CD4-positive, alpha-beta T cell treated with Interferon alpha-2 for 1 hour (primary cell): ENCODE measurements around the gene TRIM24.
A peak's percentile ranks its signal among the peaks of the same experiment; 100 is the strongest.
"Not testable (repeated sequence)": the region's sequence is repeated elsewhere in the genome, so short reads cannot be mapped to it uniquely, and the experiment has no call there.

Source experiments
- DNase-seq, 2 donors: peaks; one replicate each; pipeline ENCODE4 v3.0.0-alpha.2; 2020 to 2022

The TRIM24 gene

DNA sequence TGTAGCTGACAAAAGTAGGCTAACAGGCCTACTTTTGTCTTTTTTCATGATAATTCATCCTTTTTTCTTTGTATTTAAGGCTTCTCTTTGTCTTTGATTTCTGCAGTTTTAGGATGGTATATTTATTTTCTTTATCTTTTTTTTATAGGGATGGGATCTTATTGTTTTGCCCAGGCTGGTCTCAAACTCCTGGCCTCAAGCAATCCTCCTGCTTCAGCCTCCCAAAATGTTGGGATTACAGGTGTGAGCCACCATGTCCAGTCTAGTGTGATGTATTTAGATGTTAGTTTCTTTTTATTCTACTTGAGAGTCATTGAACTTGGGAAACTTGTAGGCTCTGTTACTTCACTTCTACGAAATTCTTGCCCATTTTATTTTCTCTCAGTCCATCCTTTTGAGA, 35.4 kb downstream of the TRIM24 start:
- no peak for DNase-seq

DNA sequence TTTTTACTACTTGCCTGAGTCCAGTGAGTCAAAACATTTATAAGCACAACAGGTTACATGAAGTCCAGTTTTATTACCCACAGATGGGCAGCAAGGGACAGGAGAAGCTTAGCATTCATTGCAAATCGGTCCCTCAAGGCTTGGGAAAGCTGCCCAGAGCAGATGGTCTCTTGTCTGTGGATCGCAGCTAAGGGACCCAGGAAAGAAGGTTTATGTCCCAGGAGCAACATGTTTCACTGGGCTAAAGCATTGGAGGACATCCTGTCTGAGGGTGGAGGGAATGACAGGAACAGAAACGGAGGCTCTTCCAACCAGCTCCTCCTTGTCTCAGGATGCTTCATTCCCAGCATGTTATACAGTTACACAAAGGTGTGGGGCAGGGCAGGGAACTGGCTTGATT, 39.3 kb downstream of the TRIM24 start:
- DNase-seq: no peak

GRCh38 chr7:138500303-138500702, 40.2 kb downstream of the TRIM24 start:
- not testable (repeated sequence) for DNase-seq

DNA sequence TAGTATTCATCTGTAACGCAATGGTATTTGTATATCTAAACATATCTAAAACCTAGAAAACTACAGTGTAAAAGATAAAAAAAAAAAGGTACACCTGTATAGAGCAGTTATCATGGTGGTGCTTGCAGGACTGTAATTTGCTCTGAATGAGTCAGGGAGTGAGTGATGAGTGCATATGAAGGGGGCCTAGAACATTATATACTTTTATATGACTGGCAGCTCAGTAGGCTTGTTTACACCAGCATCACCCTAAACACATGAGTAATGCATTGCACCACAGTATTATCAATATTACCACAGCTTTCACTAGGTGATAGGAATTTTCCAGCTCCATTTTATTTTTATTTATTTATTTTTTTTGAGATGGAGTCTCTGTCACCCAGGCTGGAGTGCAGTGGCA, 40.8 kb downstream of the TRIM24 start:
- no peak for DNase-seq

DNA sequence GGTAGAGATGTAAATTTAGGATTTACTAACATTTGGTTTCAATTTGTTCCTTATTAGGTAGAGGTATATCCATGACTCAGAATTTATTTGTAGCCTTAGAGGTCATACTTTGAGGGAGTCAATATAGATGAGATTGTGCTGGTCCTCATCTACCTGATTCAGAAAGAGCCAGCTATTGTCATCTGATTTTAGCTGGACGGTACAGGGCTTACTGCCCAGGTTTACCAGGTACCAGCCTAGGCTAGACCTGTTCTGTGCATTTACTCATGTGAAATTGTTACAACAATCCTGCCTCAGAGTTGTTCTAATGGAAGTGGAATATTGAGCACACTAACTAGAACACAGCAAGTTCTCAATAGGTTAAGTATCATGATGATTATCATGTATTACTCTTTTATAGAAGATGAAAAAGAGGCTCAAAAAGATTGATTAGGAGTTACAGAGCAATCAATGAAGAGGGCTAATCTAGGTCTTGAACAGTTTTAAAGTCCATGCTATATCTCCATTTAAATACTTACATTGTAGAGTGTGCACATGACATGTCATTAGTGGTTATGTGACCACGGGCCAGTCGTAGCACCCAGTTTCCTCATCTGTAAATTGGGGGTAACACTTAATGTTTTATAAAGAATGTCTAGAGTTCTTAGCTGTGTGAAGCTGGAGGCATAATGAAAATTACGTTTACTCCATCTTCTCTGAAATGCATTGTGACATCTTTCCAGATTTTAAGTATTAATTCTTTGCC, 42.1 kb downstream of the TRIM24 start:
- DNase-seq: no peak

- no peak for DNase-seq
Measured at GRCh38 chr7:138505361-138505873, 45.4 kb downstream of the TRIM24 start.

DNA sequence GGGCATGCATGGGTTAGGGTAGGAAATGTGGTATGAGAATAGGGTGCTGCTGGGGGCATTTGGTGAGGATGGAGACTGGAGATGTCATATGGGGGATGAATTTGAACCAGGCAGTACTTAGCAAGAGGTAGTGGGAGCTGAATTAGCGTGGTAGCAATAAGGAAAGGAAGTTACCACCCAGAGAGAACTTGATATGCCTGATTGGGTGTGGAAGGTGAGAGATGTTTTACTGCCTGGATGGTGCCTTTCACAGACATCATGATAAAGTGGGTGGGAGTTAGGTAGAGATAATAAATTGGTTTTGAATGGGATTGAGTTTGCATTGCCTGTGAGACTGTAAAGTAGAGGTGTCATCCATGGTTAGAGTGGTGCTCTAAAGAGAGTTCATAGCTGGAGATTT, 46.7 kb downstream of the TRIM24 start:
- DNase-seq: no peak

DNA sequence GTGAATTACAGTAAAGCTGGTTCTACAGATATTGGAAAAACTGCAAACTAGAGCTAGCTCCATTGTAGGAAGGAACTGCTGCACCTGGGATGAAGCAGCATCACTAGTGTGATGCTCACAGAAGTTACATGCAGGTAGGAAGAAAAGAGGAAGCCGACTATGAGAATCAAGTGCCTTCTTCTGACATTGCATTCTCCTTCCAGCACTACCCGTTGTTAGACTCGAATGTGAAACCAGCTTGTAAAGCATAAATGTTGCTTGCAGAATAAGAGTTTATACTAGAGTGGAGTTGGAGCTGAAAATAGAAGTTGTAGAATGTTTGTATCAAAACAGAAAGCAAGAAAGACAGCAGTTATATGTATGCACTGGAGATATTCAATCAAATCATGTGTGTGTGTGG, 49.9 kb downstream of the TRIM24 start:
- DNase-seq: no peak

DNA sequence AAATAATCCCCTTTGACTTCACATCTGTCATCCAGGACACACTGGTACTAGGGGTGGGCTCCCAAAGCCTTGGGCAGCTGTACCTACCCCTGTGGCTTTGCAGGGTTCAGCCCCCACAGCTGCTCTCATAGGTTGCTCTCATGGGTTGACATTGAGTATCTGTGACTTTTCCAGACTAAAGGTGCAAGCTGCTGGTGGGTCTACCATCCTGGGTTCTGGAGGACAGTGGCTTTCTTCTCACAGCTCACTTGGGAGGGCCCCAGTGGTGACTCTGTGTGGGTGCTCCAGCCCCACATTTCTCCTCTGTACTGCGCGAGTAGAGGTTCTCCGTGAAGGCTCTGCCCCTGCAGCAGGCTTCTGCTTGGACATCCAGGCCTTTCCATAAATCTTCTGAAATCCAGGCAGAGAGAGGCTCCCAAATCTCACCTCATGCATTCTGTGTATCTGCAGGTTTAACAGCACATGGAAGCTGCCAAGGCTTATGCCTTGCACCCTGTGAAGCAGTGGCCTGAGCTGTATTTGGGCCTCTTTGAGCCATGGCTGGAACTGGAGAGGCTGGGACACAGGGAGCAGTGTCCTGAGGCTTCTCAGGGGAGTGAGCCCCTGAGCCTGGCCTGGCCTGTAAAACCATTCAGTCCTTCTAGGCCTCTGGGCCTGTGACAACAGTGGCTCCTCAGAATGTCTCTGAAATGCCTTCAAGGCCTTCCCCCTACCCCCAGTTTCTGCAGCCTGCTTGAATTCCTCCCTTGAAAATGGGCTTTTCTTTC, 52.2 kb downstream of the TRIM24 start:
- DNase-seq: no peak

GRCh38 chr7:138512885-138513284, 52.8 kb downstream of the TRIM24 start:
- DNase-seq: no peak

GRCh38 chr7:138513344-138513871, 53.3 kb downstream of the TRIM24 start:
- no peak for DNase-seq

DNA sequence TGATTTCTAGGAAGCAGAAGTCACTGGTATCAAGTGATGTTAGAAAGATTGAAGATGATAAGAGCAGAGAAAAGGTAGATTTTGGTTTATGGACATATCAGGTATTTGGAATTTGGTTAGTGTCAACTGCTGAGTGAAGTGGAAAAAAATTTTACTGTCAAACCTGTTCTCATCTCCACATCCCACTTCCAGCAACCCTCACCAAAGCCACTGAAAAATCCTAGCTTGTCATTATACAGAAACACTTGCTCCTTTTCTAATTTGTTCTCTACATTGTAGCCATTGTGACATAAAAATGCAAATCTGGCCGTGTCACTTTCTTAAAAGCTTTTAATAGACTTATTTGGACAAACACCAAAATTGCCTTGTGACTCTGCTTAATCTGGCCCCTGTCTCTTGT, 54.0 kb downstream of the TRIM24 start:
- no peak for DNase-seq

DNA sequence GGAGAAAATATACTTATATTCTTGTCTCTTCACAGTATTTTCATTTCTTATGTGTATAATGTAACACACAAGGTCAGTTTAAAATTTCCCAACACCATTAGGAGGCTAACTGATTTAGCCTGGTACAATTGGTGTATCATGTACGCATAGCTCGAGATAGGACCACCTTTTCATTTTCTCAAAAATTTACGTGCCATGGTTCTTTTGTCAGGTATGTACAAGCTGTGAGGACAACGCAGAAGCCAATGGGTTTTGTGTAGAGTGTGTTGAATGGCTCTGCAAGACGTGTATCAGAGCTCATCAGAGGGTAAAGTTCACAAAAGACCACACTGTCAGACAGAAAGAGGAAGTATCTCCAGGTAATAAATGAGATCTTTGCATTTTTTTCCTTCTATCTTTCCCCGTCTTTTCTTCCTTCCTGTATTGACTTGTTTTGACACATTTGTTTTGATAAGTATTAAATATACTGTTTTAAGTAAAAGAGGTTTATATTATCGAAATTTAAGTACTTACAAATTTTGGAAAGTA, 55.0 kb downstream of the TRIM24 start:
- DNase-seq: no peak

DNA sequence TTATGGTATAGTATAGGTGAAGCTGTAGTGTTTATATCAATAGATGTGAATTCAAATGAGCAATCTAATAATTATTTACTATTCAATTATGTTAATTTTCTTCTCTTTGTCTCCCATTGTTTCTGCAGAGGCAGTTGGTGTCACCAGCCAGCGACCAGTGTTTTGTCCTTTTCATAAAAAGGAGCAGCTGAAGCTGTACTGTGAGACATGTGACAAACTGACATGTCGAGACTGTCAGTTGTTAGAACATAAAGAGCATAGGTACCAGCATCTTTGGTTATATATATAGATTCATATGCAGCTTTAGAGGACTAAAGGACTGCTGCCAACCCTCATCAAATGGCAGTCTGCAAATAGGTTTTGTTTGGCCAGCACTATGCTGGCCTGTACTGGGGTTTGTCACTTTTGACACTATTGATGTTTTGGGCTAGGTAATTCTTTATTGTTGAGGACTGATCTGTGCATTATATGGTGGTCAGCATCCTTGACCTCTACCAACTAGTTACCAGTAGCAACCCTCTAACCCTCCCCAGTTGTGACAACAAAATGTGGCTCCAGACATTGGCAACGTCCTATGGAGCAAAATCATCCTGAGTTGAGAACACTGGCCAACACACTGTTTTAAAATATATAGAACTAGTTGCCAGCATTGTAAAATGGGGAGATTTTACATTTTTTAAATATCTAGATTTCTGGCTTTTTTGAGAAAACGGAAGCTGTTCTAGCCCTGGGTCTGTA, 59.2 kb downstream of the TRIM24 start:
- DNase-seq: no peak

DNA sequence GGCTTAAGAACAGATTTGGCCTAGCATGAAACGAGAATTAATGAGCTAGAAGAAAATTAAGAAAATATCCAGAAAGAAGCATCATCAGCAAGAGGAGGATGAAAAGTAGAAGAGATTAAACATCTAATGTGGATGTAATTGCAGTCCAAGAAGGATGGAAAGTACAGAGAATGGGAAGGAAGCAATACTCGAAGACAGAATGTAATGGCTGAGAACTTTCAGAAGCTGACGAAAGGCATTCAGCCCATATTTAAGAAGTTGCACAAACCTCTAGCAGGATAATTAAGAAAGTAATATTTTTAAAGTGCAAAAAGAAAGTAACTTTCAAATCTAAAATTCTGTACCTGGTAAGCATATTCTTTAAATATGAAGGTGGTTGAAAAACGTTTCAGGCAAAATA, 60.7 kb downstream of the TRIM24 start:
- DNase-seq: no peak

DNA sequence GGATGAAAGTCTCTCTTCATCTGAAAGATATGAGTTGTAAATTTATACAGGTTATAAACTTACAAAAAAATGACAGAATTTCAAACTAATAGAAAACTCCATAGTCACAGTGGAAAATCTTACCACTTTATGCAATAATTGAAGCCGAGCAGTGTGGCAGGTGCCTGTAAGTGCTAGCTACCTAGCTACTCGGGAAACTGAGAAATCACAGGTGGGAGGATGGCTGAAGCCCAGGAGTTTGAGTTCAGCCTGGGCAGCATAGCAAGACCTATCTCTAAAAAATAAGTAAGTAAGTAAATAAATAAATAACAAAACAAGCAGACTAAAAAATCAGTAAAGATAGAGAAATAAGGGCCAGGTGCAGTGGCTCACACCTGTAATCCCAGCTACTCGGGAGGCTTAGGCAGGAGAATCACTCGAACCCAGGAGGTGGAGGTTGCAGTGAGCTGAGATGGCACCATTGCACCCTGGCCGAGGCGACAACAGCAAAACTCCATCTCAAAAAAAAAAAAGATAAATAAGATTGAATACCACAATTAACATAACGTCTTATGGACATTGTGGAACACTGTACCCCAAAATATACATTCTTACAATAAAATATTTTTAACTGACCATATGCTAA, 61.9 kb downstream of the TRIM24 start:
- no peak for DNase-seq

DNA sequence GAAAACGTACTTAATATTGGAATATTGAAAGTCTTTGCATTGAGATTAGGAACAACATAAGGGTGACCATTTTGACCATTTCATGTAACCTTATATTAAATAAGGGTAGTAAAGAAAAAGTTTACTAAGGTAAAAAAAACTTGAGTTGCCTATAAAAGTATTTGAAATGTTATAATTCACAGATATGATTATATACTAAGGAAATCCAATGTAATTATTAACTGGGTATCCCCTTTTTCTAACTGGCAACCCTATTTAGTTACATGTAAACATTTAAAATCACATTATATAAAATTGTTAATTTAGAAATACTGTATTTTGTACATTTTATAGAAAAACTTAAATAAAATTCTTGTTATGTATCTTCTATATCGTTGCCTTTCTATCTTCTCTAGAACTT, 64.2 kb downstream of the TRIM24 start:
- no peak for DNase-seq

- DNase-seq: no peak
Measured at GRCh38 chr7:138525757-138526156, 65.7 kb downstream of the TRIM24 start.

DNA sequence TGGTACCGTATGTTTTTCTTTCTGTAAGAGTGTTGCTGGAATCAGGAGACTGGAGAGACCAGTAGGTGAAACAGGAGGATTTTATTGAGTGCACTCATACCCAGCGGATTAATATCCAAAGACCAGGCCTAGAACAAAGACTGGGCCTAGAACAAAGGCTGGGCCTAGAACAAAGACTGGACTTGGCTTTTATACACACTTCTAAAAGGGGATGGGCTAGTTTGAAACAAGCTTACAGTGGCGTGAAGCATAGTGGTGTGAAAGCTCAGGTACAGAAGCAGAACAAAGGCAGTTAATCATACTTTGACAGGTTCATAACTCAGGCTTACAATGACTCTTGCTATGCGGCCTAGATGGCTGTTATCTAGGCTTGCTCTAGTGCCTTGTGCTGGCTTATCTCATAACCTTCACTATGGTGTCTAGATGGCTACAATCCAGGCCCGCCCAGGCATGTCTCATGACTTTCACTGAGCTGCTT, 67.7 kb downstream of the TRIM24 start:
- peak in 1 of 2 donors; percentile 18 for DNase-seq

DNA sequence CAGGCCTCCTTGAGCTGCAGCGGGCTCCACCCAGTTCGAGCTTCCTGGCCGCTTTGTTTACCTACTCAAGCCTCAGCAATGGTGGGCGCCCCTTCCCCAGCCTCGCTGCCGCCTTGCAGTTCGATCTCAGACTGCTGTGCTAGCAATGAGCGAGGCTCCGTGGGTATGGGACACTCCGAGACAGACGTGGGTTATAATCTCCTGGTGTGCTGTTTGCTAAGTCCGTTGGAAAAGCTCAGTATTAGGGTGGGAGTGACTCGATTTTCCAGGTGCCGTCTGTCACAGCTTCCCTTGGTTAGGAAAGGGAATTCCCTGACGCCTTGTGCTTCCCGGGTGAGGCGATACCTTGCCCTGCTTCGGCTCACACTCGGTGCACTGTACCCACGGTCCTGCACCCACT, 76.8 kb downstream of the TRIM24 start:
- DNase-seq: not testable (repeated sequence)

DNA sequence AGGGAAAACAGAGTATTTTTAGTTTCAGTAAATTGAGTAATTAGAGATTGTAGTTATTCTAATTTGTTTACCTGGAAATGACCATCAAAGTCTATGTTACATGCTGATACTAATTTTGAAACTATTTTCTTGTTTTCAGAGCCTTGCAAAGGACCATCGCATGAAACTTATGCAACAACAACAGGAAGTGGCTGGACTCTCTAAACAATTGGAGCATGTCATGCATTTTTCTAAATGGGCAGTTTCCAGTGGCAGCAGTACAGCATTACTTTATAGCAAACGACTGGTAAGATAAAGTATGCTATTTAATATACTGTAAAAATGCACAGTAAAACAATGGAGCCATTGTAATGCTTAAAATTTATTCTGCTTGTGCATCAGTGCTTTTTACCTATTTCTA, 78.5 kb downstream of the TRIM24 start:
- no peak for DNase-seq

DNA sequence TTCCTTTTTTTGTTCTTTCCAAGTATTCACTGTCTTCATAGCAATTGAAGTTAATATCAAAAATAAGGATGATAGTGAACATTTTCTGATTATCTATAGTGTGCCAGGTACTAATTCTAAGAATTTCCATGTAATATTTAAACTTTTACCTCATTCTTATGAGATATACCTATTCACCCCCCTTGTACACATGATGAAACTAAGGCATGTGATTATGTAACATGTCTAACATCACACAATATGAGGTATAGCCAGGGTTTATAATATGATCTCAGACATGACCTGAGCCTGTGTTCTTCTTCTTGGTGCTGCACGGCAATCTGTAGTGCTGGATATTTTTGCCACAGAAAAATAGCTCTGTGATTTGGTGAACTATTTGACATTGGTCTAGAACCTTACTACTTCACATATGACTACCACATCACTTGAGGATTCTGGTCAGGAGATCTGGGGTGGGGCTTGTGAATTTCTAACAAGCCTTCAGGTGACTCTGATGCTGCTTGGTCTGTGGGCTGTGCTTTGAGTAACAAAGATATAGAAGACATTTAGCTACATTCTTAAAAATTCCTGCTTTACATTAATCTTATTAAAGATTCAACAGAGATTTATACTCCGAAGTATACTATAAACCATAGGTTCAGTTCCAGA, 79.1 kb downstream of the TRIM24 start:
- no peak for DNase-seq
